Gastroesophageal sphincter (tissue), 4 donors: ENCODE measurements around the gene THAP8. TPM values are rescaled to one million over a fixed set of nuclear protein-coding genes. Genes with fewer than 3 reads are reported as not detected.

Experiments used
- ATAC-seq: fragments of 150-250 bp; one replicate; pipeline ENCODE4 v1.9.1; 2016; ENCODE audit warnings: mild to moderate bottlenecking, moderate library complexity
- H3K27ac ChIP-seq, 4 donors: fragments of 200-600 bp; sonication (generic) in 3 of 4; 1 replicate in 3 of 4; 2 replicates in 1 of 4; pipeline ENCODE4 v1.5.1; 2016 to 2019
- H3K27me3 ChIP-seq: fragments of 200-600 bp; sonication (generic); one replicate; pipeline ENCODE4 v1.5.1; 2019
- H3K36me3 ChIP-seq, 2 donors: fragments of 200-600 bp; sonication (generic); one replicate each; pipeline ENCODE4 v1.5.1; 2019; ENCODE audit warnings: control low read depth in 1 of 2
- H3K4me1 ChIP-seq, 3 donors: fragments of 200-600 bp; sonication (generic); 1 replicate in 2 of 3; 2 replicates in 1 of 3; pipeline ENCODE4 v1.5.1; 2016 to 2019; ENCODE audit warnings: control low read depth in 2 of 3
- H3K4me3 ChIP-seq, 2 donors: fragments of 200-600 bp; sonication (generic); one replicate each; pipeline ENCODE4 v1.5.1; 2019; ENCODE audit warnings: mild to moderate bottlenecking in 1 of 2, moderate library complexity in 1 of 2
- H3K9me3 ChIP-seq, 3 donors: fragments of 200-600 bp; sonication (generic); one replicate each; pipeline ENCODE4 v1.5.1; 2017 to 2019; ENCODE audit warnings: control low read depth in 2 of 3
- EP300 ChIP-seq: sonication (generic); formaldehyde crosslinking; IDR thresholded peaks from one replicate; pipeline ENCODE4 v1.6.1; 2017; ENCODE audit warnings: antibody characterized with exemption, mild to moderate bottlenecking
- POLR2A ChIP-seq, 2 donors: fragments of 450-650 bp; IDR thresholded peaks; one replicate each; pipeline ENCODE4 v1.6.1; 2017; ENCODE audit warnings: antibody characterized with exemption in 2 of 2, mild to moderate bottlenecking in 2 of 2, moderate library complexity in 1 of 2
- POLR2AphosphoS5 ChIP-seq: sonication (generic); formaldehyde crosslinking; IDR thresholded peaks from one replicate; pipeline ENCODE4 v1.6.1; 2017; ENCODE audit warnings: antibody characterized with exemption
- WGBS, 2 donors: methylation state at CpG; one replicate each; pipeline ENCODE4 v1.1.5; 2018; ENCODE audit warnings: low coverage in 1 of 2; 5-methylcytosine and 5-hydroxymethylcytosine counted together
- total RNA-seq, 4 donors: library from RNA; depleted of rRNA; stranded (reverse); fragments of >200 nt; gene quantifications; one replicate each; pipeline ENCODE4 v1.1.0, GENCODE V29; 2016
- TF ChIP-seq, protein P1 (sequence below), 4 experiments: fragments of 200-600 bp in 2 of 4; fragments of 450-650 bp in 2 of 4; sonication (generic) in 1 of 4; IDR thresholded peaks; one replicate each; pipeline ENCODE4 v1.5.1; 2017 to 2019; ENCODE audit warnings: antibody characterized with exemption in 4 of 4, mild to moderate bottlenecking in 2 of 4, moderate library complexity in 2 of 4

Gene THAP8
- total RNA-seq, 4 donors from 2014 or later = 5.3 to 16.8 (median 9.4) TPM

DNA sequence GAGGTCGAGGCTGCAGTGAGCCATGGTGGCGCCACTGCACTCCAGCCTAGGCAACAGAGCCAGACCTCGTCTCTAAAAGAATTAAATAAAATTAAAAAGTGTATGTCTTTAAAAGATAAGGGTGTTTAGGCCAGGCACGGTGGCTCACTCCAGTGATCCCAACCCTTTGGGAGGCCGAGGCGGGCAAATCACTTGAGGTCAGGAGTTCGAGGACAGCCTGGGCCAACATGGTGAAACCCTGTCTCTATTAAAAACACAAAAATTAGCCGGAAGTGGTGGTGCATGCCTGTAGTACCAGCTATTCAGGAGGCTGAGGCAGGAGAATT, 66.6 kb downstream of the THAP8 start:
- Histone ChIP-seq H3K4me3 (peak overlapping the region in 1 of 2 donors; percentile 44), H3K27me3 (peaks cover 72% of the 10 kb centered on the region), H3K27ac (no peak overlapping the region), H3K9me3 (no peaks in the 10 kb centered on the region), H3K36me3 (no peaks in the 10 kb centered on the region), H3K4me1 (peaks cover 0 to 11% (median 5%) of the 10 kb centered on the region in 3 donors)
- no peak for ATAC-seq
- 14 to 24% methylated on average over 4 to 6 of the region's 8 CpGs for WGBS, 2 donors
- TF ChIP-seq, protein P1, sequence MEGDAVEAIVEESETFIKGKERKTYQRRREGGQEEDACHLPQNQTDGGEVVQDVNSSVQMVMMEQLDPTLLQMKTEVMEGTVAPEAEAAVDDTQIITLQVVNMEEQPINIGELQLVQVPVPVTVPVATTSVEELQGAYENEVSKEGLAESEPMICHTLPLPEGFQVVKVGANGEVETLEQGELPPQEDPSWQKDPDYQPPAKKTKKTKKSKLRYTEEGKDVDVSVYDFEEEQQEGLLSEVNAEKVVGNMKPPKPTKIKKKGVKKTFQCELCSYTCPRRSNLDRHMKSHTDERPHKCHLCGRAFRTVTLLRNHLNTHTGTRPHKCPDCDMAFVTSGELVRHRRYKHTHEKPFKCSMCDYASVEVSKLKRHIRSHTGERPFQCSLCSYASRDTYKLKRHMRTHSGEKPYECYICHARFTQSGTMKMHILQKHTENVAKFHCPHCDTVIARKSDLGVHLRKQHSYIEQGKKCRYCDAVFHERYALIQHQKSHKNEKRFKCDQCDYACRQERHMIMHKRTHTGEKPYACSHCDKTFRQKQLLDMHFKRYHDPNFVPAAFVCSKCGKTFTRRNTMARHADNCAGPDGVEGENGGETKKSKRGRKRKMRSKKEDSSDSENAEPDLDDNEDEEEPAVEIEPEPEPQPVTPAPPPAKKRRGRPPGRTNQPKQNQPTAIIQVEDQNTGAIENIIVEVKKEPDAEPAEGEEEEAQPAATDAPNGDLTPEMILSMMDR (IDR thresholded peaks at IDR 0.05) = no peak
- TF ChIP-seq EP300 = no peak

- peak overlapping the region; percentile 9 to 44 for H3K4me3 ChIP-seq
These were observed 67.2 kb downstream of the THAP8 start for GRCh38 chr19:35986664-35987570.

GRCh38 chr19:35986111-35986510, 68.0 kb downstream of the THAP8 start:
- Histone ChIP-seq H3K9me3 (no peaks in the 10 kb centered on the region), H3K27ac (no peak overlapping the region), H3K27me3 (peaks cover 87% of the 10 kb centered on the region), H3K36me3 (no peaks in the 10 kb centered on the region), H3K4me3 (no peak overlapping the region), H3K4me1 (peaks cover 0 to 11% (median 5%) of the 10 kb centered on the region in 3 donors)
- ATAC-seq = no peak
- no CpG with 5 or more reads among the region's 5 CpGs for WGBS, 2 donors
- TF ChIP-seq POLR2A (IDR thresholded peaks at IDR 0.05) (no peak), EP300 (no peak), POLR2AphosphoS5 (no peak)
- TF ChIP-seq, protein P1 (IDR thresholded peaks at IDR 0.05) = no peak

More at GRCh38 chr19:35986664-35987570, 67.2 kb downstream of the THAP8 start:
- Histone ChIP-seq H3K27ac (no peak overlapping the region), H3K4me1 (peaks cover 0 to 11% (median 5%) of the 10 kb centered on the region in 3 donors), H3K27me3 (peaks cover 79% of the 10 kb centered on the region), H3K9me3 (no peaks in the 10 kb centered on the region), H3K36me3 (no peaks in the 10 kb centered on the region)
- TF ChIP-seq POLR2A (IDR thresholded peaks at IDR 0.05) = no peak
- TF ChIP-seq, protein P1 (IDR thresholded peaks at IDR 0.05) = peak in 1 of 4 experiments; percentile 21
- TF ChIP-seq EP300 = no peak
- no peak for TF ChIP-seq POLR2AphosphoS5
- WGBS, 2 donors = 12 to 19% methylated on average over 16 to 24 of the region's 54 CpGs
- peak; percentile 58 for ATAC-seq

Other genes with a start within 250 kb of the THAP8 start
- not detected for gene PRODH2, start 241.4 kb downstream of the THAP8 start, total RNA-seq
- gene NPHS1, start 201.8 kb downstream of the THAP8 start, total RNA-seq = not detected
- gene KIRREL2, start 197.4 kb downstream of the THAP8 start, total RNA-seq = not detected
- 10 to 100 TPM in 1 of 4 donors, 1 to 10 TPM in 3; 4.7 to 10.0 (median 8.8) TPM for gene APLP1, start 185.7 kb downstream of the THAP8 start, total RNA-seq
- 1 to 10 TPM; 2.8 to 9.5 (median 5.7) TPM for gene NFKBID, start 153.7 kb downstream of the THAP8 start, total RNA-seq
- 1 to 10 TPM in 3 of 4 donors, not detected in 1; 1.8 to 3.1 (median 3.0) TPM for gene HCST, start 151.8 kb downstream of the THAP8 start, total RNA-seq
- gene TYROBP, start 146.0 kb downstream of the THAP8 start, total RNA-seq = 100 to 1,000 TPM in 1 of 4 donors, 10 to 100 TPM in 2, 1 to 10 TPM in 1; 3.0 to 116 (median 45.3) TPM
- 10 to 100 TPM in 2 of 4 donors, 1 to 10 TPM in 2; 6.7 to 18.5 (median 9.1) TPM for gene LRFN3, start 117.9 kb downstream of the THAP8 start, total RNA-seq
- 10 to 100 TPM; 44.0 to 52.7 (median 49.8) TPM for gene SDHAF1, start 59.1 kb downstream of the THAP8 start, total RNA-seq
- gene SYNE4, start 45.5 kb downstream of the THAP8 start, total RNA-seq = under 1 TPM in 3 of 4 donors, not detected in 1; 0.39 to 0.62 (median 0.47) TPM
- 10 to 100 TPM; 10.7 to 38.3 (median 25.3) TPM for gene ALKBH6, start 40.1 kb downstream of the THAP8 start, total RNA-seq
- 10 to 100 TPM; 26.8 to 66.2 (median 31.1) TPM for gene CLIP3, start 21.4 kb downstream of the THAP8 start, total RNA-seq
- under 1 TPM; 0.17 to 0.62 (median 0.29) TPM for gene WDR62, start 612 bp upstream of the THAP8 start, total RNA-seq
- gene OVOL3, start 56.9 kb upstream of the THAP8 start, total RNA-seq = not detected
- 10 to 100 TPM; 49.3 to 60.2 (median 54.1) TPM for gene POLR2I, start 60.6 kb upstream of the THAP8 start, total RNA-seq
- 100 to 1,000 TPM; 116 to 248 (median 180) TPM for gene TBCB, start 61.2 kb upstream of the THAP8 start, total RNA-seq
- gene CAPNS1, start 85.8 kb upstream of the THAP8 start, total RNA-seq = 100 to 1,000 TPM; 151 to 237 (median 210) TPM
- gene COX7A1, start 98.2 kb upstream of the THAP8 start, total RNA-seq = 10 to 100 TPM; 50.4 to 66.6 (median 61.7) TPM
- gene ZNF565, start 160.4 kb upstream of the THAP8 start, total RNA-seq = 1 to 10 TPM; 4.4 to 6.3 (median 5.8) TPM
- 10 to 100 TPM; 57.9 to 98.2 (median 75.2) TPM for gene ZNF146, start 160.8 kb upstream of the THAP8 start, total RNA-seq